Neutrophil (primary cell): ENCODE data around the gene ASXL1.
"Not testable (repeated sequence)": the region's sequence is repeated elsewhere in the genome, so short reads cannot be mapped to it uniquely, and the experiment has no call there.

Source experiments
- H3K27ac ChIP-seq: fragments of 200-600 bp; sonication (generic); 2 replicates; pipeline ENCODE4 v1.5.1; 2016; ENCODE audit warnings: mild to moderate bottlenecking, moderate library complexity
- H3K27me3 ChIP-seq: fragments of 200-600 bp; sonication (generic); 2 replicates; pipeline ENCODE4 v1.6.0; 2016; ENCODE audit warnings: mild to moderate bottlenecking
- H3K36me3 ChIP-seq: fragments of 200-600 bp; sonication (generic); 2 replicates; pipeline ENCODE4 v1.5.1; 2017
- H3K4me1 ChIP-seq, 2 experiments: fragments of 200-600 bp in 1 of 2; sonication (generic) in 1 of 2; 1 replicate in 1 of 2; 2 replicates in 1 of 2; pipeline versions ENCODE4 v1.5.1 to v1.6.1; 2013 to 2016; ENCODE audit warnings: low read depth in 1 of 2, low read length in 1 of 2, mild to moderate bottlenecking in 1 of 2, moderate library complexity in 1 of 2; ENCODE audit not compliant: control insufficient read depth in 1 of 2, insufficient read depth in 1 of 2
- H3K4me3 ChIP-seq, 2 experiments: fragments of 200-600 bp in 1 of 2; sonication (generic) in 1 of 2; 1 replicate in 1 of 2; 2 replicates in 1 of 2; pipeline ENCODE4 v1.5.1; 2013 to 2016; ENCODE audit warnings: low read depth in 1 of 2, low read length in 1 of 2, mild to moderate bottlenecking in 1 of 2, moderate library complexity in 1 of 2
- H3K9me3 ChIP-seq: fragments of 200-600 bp; sonication (generic); 2 replicates; pipeline ENCODE4 v1.5.1; 2016
- TF ChIP-seq, protein P1 (sequence below): fragments of 200-600 bp; sonication (generic); IDR thresholded peaks from 2 replicates; pipeline ENCODE4 v1.5.1; 2016; ENCODE audit warnings: antibody characterized with exemption

ASXL1 gene

DNA sequence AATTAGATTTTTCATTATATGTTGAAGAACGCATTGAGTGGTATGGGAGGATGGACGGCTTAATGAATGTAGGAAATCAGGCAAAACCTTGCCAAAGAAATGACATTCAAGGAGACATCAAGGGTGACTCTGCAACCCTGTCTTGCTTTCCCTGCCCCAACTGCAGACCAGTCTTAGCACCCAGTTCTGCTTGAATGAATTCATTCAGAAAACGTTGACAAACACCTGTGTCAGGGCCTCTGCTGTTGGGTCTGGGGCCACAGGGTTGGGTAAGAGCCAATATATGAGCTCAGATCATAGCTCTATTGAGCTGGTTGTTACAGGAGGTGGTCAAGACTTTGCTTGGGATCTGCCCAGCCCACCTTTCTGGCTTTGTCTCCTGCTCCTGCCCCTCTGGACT is 7.7 kb upstream of the ASXL1 start:
- H3K27me3 ChIP-seq: no peaks in the 10 kb centered on the region

DNA sequence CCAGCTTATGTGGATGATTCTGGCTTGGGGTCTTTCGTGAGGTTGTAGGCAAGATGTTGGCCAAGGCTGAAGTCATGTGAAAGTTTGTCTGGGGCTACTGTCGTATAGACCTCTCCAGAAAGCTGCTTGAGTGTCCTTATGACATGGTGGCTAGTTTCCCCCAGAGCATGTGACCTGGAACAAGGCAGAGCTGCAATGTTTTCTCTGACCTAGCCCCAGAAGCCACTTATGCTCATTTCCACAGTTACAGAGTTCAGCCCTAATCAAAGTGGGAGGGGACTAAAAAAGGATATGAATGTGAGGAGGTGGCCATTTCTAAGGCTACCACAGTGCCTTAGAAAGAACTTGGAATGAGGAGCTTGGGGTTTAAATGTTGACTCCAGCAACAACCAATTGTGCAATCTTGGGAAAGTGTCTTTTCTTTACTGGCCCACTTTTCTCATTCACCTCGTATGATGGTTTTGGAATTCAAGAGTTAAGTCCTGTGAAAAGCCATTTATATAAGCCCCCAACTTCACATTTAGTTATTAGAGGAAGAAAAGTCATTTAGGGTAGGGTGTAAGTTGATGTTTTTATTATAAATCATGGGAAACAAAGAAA is 5.9 kb upstream of the ASXL1 start:
- no peak overlapping the region for H3K27ac ChIP-seq
- no peaks in the 10 kb centered on the region for H3K36me3 ChIP-seq
- TF ChIP-seq, protein P1, sequence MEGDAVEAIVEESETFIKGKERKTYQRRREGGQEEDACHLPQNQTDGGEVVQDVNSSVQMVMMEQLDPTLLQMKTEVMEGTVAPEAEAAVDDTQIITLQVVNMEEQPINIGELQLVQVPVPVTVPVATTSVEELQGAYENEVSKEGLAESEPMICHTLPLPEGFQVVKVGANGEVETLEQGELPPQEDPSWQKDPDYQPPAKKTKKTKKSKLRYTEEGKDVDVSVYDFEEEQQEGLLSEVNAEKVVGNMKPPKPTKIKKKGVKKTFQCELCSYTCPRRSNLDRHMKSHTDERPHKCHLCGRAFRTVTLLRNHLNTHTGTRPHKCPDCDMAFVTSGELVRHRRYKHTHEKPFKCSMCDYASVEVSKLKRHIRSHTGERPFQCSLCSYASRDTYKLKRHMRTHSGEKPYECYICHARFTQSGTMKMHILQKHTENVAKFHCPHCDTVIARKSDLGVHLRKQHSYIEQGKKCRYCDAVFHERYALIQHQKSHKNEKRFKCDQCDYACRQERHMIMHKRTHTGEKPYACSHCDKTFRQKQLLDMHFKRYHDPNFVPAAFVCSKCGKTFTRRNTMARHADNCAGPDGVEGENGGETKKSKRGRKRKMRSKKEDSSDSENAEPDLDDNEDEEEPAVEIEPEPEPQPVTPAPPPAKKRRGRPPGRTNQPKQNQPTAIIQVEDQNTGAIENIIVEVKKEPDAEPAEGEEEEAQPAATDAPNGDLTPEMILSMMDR: no peak
- peaks cover 17 to 20% of the 10 kb centered on the region in 2 experiments for H3K4me1 ChIP-seq
- H3K4me3 ChIP-seq: no peak overlapping the region
- H3K9me3 ChIP-seq: no peaks in the 10 kb centered on the region
- no peaks in the 10 kb centered on the region for H3K27me3 ChIP-seq

More for the DNA sequence above, 7.7 kb upstream of the ASXL1 start:
- TF ChIP-seq, protein P1: no peak
- no peaks in the 10 kb centered on the region for H3K36me3 ChIP-seq
- H3K27ac ChIP-seq: no peak overlapping the region
- no peaks in the 10 kb centered on the region for H3K9me3 ChIP-seq
- no peak overlapping the region for H3K4me3 ChIP-seq
- peaks cover 11 to 12% of the 10 kb centered on the region in 2 experiments for H3K4me1 ChIP-seq

DNA sequence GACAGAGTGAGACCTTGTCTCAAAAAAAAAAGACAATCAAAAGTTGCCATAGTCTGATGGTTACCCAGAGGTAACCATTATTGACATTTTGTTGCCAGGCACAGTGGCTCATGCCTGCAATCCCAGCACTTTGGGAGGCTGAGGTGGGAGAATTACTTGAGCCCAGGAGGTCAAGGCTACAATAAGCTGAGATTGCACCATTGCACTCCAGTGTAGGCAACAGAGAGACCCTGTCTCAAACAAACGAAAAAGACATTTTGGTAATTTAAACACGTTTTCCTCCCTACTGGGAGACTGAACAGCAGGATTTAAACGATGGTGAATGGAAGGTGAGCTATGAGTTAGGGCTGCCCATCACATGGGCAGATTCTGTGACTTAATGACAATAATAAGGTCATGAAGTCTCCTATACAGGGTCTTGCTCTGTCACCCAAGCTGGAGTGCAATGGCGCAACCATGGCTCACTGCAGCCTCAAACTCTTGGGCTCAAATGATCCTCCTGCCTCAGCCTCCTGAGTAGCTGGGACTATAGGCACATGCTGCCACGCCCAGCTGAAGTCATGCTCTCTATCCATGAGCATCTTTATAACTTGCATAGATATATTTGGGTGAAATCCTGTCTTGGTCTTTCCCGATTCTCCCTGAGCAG is 4.2 kb upstream of the ASXL1 start:
- Histone ChIP-seq H3K36me3 (no peaks in the 10 kb centered on the region), H3K27ac (no peak overlapping the region), H3K4me3 (no peak overlapping the region), H3K9me3 (no peaks in the 10 kb centered on the region), H3K27me3 (no peaks in the 10 kb centered on the region), H3K4me1 (peaks cover 24 to 28% of the 10 kb centered on the region in 2 experiments)
- TF ChIP-seq, protein P1: no peak

DNA sequence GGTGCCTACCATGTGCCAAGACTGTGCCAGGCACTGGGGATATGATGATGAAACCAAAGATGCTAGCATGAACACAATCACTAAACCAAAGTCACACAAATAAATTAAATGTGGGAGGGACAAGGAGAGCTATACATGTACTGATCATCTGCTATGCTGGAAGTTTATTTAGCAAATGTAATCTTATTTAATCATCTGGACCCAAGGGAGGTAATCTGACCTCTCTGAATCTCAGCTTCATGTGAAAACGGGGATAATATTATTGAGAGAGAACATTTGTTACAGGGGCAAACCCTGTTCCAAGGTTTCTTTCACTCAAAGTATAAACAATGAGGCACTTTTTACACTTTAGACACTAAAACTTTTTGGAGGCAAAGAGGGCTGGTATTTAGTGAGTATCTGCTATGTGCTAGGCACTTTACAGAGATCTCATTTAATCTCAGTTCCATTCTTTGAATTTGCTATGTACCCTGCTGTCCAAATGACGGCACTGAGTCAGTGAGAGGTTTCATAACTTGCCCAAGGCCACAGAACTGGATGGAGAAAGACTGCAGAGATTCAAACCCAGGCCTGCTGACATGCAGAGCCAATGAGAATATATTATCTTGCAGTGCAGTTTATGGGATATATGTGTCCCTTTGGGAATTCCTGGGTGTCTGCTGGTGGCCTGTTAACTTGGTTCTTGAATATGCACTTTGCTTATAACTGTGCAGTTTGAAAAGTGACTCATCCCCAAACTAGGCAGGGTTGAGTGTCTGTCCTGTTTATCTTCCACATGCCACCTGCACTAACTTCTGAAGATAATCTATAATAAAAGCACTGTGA is 3.3 kb upstream of the ASXL1 start:
- H3K4me1 ChIP-seq: peaks cover 24 to 27% of the 10 kb centered on the region in 2 experiments
- H3K27ac ChIP-seq: no peak overlapping the region

DNA sequence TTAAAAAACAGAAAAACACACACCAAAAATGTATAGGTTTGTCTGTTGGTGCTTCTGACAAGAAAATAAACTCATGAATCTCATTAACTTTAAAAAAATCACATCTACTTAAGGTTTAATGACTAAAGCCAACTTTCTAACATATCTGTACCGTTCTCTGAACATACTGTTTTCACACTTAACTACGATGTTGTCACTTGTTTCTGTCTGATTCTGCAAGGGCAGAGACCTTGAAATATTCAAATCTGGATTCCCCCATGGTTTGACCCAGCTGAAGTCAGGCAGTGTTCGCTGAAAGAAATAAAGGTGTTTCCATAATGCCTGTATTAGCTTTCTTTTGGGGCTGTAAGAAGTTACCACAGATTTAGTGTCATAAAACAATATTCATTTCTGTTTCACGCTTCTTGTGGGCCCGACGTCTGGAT is 2.7 kb upstream of the ASXL1 start:
- Histone ChIP-seq H3K4me1 (peaks cover 21 to 24% of the 10 kb centered on the region in 2 experiments), H3K27me3 (no peaks in the 10 kb centered on the region), H3K4me3 (no peak overlapping the region), H3K36me3 (no peaks in the 10 kb centered on the region), H3K27ac (no peak overlapping the region), H3K9me3 (no peaks in the 10 kb centered on the region)
- TF ChIP-seq, protein P1: no peak

More for the DNA sequence above, 3.3 kb upstream of the ASXL1 start:
- H3K27me3 ChIP-seq: no peaks in the 10 kb centered on the region
- H3K4me3 ChIP-seq: no peak overlapping the region
- TF ChIP-seq, protein P1: no peak
- no peaks in the 10 kb centered on the region for H3K36me3 ChIP-seq
- H3K9me3 ChIP-seq: no peaks in the 10 kb centered on the region

DNA sequence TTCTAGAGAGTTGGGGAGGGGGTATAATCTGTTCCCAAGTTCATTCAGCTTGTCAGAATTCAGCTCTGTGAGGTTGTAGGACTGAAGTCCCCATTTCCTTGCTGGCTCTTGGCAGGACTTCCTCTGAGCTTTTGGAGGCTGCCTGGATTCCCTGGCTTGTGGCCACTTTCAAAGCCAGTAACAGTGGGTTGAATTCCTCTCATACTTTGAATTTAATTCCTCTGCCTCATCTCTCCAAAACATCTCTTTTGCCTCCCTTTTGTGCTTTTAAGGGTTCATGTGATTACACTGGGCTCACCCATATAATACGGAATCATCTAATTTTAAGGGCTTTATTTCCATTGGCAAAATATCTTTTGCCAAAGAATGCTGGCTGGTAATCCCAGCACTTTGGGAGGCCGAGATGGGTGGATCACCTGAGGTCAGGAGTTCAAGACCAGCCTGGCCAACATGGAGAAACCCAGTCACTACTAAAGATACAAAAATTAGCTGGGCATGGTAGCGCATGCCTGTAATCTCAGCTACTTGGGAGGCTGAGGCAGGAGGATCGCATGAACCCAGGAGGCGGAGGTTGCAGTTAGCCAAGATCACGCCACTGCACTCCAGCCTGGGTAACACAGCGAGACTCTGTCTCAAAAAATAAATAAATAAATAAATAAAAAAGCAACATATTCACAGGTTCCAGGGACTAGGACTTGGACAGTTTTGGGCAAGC is 2.1 kb upstream of the ASXL1 start:
- H3K27me3 ChIP-seq, H3K4me3 ChIP-seq, H3K27ac ChIP-seq, H3K36me3 ChIP-seq, H3K9me3 ChIP-seq: not testable (repeated sequence)
- peaks cover 21 to 24% of the 10 kb centered on the region in 2 experiments for H3K4me1 ChIP-seq
